ENCODE results near the gene MPZ.

Gene MPZ

DNA sequence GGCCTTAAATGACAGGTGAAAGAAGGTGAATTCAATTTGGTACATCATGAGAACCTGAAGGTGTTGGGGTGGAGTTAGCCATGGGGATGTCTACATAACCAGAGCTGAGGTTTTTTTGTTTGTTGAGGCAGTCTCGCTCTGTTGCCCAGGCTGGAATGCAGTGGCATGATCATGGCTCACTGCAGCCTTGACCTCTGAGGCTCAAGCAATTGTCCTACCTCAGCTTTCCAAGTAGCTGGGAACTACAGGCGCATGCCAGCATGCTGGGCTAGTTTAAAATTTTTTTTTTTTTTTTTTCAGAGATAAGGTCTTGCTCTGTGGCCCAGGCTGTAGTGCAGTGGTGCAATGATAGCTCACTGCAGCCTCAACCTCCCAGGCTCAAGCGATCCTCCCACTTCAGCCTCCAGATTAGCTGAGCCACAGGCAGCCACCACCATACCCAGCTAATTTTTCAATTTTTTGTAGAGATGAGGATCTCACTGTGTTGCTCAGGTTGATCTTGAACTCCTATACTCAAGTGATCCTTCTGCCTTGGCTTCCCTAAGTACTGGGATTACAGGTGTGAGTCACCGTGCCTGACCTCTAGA is 1.9 kb upstream of the MPZ start:
- TF ChIP-seq, protein P1, sequence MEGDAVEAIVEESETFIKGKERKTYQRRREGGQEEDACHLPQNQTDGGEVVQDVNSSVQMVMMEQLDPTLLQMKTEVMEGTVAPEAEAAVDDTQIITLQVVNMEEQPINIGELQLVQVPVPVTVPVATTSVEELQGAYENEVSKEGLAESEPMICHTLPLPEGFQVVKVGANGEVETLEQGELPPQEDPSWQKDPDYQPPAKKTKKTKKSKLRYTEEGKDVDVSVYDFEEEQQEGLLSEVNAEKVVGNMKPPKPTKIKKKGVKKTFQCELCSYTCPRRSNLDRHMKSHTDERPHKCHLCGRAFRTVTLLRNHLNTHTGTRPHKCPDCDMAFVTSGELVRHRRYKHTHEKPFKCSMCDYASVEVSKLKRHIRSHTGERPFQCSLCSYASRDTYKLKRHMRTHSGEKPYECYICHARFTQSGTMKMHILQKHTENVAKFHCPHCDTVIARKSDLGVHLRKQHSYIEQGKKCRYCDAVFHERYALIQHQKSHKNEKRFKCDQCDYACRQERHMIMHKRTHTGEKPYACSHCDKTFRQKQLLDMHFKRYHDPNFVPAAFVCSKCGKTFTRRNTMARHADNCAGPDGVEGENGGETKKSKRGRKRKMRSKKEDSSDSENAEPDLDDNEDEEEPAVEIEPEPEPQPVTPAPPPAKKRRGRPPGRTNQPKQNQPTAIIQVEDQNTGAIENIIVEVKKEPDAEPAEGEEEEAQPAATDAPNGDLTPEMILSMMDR (IDR thresholded peaks at IDR 0.05), result no peak
- TF ChIP-seq ZFX (IDR thresholded peaks at IDR 0.05; ENCODE audit: borderline replicate concordance), result no peak

GRCh38 chr1:161307892-161308638 is 1.7 kb downstream of the MPZ start:
- H3K27ac ChIP-seq, result no peak overlapping the region
- TF ChIP-seq, protein P1 (IDR thresholded peaks at IDR 0.05), result no peak
- no peak for TF ChIP-seq ZFX (IDR thresholded peaks at IDR 0.05; ENCODE audit: borderline replicate concordance)

More for the DNA sequence above, 1.9 kb upstream of the MPZ start:
- H3K27ac ChIP-seq, result no peak overlapping the region

- no peak overlapping the region for H3K27ac ChIP-seq
- TF ChIP-seq, protein P1 (IDR thresholded peaks at IDR 0.05), result no peak
- TF ChIP-seq ZFX (IDR thresholded peaks at IDR 0.05; ENCODE audit: borderline replicate concordance), result no peak
Measured at GRCh38 chr1:161307230-161307768, 2.5 kb downstream of the MPZ start.

GRCh38 chr1:161305867-161306519 is 3.8 kb downstream of the MPZ start:
- TF ChIP-seq ZFX (IDR thresholded peaks at IDR 0.05; ENCODE audit: borderline replicate concordance), result no peak
- TF ChIP-seq, protein P1 (IDR thresholded peaks at IDR 0.05), result peak; percentile 20
- H3K27ac ChIP-seq, result no peak overlapping the region

DNA sequence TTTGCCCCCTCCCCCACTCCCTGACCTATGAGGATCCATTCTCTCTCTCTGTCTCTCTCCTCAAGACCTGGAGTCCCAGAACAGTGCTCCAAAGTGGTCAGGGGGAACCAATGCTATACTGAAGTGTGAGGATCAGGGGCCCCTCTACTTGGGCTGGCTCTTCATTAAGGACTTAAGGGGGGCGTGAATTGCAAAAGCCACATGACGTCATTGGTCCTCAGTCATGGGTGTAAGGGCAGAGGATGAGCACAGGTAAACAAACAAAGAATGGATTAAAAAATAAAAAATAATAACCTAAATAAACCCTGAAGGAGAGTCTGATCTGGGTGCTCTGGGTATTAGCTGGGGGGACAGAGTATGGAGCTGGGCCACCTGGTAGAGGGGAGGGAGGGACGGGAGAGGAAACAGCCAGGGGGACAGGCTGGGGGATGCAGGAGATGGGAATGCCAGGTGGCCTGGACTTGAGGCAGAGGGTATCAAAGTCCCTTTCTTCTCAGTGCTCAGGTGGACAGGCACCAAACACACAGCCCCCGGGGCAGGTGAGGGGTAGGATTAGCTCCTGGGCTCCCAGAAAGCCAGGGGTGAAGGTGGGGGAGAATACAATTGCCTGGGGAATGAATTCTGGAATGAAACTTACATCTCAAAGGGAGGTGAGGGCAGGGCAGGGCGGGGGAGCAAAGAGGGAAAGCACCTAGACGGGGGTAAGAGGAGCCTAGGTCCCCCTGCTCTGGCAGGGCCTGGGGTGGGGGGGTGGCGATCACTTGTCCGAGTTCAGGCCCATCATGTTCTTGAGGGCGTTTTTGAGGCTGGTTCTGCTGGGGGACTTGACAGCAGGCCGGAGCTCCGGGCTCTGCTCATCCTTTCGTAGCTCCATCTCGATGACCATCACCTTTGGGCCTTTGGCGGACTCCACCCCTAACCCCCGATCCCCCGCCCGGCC is 4.6 kb downstream of the MPZ start:
- no peak for TF ChIP-seq ZFX (IDR thresholded peaks at IDR 0.05; ENCODE audit: borderline replicate concordance)
- no peak overlapping the region for H3K27ac ChIP-seq

DNA sequence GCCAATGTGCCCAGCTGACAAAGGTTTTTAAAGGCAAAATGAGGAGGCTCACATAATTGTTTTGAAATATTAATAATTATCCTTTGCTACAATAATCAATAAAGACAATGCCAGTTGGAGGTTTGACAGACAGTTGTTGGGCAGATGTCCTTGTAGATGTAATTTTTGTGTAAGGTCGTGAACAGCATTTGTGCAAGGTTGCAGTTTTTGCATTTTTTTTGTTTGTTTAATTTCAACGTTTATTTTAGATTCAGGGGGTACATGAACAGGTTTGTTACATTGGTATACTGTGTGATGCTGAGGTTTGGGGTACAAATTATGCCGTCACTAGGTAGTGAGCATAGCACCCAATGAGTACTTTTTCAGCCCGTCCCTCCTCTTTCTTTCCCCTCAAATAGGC is 9.3 kb downstream of the MPZ start:
- H3K27ac ChIP-seq, result no peak overlapping the region
- no peak for TF ChIP-seq ZFX (IDR thresholded peaks at IDR 0.05; ENCODE audit: borderline replicate concordance)
- TF ChIP-seq, protein P1 (IDR thresholded peaks at IDR 0.05), result no peak

DNA sequence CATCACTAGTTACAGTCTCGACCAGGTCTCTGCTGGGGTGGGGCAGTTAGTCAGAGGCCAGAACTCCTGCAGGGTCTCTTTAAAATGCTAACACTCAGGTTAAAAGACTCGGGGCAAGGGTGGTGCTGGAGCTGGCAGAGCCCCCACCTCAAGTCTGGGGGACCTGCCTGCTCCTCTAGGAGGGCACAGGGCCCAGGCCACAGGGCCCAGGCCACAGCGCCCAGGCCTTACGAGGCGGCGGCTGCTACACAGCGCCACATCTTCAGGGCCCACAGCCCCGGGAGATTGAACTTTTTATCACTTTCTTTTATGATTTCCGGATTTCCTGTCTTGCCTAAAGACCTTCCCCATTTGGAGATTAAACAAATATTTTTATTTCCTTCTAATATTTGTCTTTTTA is 10.4 kb downstream of the MPZ start:
- TF ChIP-seq ZFX (IDR thresholded peaks at IDR 0.05; ENCODE audit: borderline replicate concordance), result no peak
- TF ChIP-seq, protein P1 (IDR thresholded peaks at IDR 0.05), result no peak
- H3K27ac ChIP-seq, result no peak overlapping the region

All from 22Rv1 (cell line).